Left lung (tissue), 10 donors: Measurements from ENCODE around the gene ALAS1. TPM values are rescaled to one million over a fixed set of nuclear protein-coding genes. Genes with fewer than 3 reads are reported as not detected.

Source experiments
- ATAC-seq: fragments of 200-7000 bp; cut with Tn5 transposase; one replicate; pipeline ENCODE4 v1.9.1; 2020; ENCODE audit warnings: moderate library complexity
- DNase-seq, 4 donors: peaks; one replicate each; pipeline ENCODE4 v3.0.0-alpha.2; 2013 to 2020
- H3K27ac ChIP-seq, 2 donors: fragments of 200-600 bp; sonication (generic) in 1 of 2; one replicate each; pipeline versions ENCODE4 v1.5.0 to v1.8.0; 2020 to 2021
- H3K27me3 ChIP-seq, 2 donors: fragments of 200-600 bp; sonication (generic) in 1 of 2; one replicate each; pipeline versions ENCODE4 v1.5.0 to v1.8.0; 2020 to 2021
- H3K36me3 ChIP-seq, 2 donors: fragments of 200-600 bp; sonication (generic) in 1 of 2; one replicate each; pipeline versions ENCODE4 v1.5.0 to v1.8.0; 2020 to 2021
- H3K4me1 ChIP-seq, 2 donors: fragments of 200-600 bp; one replicate each; pipeline ENCODE4 v1.8.0; 2021
- H3K4me3 ChIP-seq, 2 donors: fragments of 200-600 bp; sonication (generic) in 1 of 2; one replicate each; pipeline versions ENCODE4 v1.5.0 to v1.8.0; 2020 to 2021; ENCODE audit warnings: mild to moderate bottlenecking in 1 of 2
- H3K9me3 ChIP-seq, 2 donors: fragments of 200-600 bp; sonication (generic) in 1 of 2; one replicate each; pipeline versions ENCODE4 v1.5.0 to v1.8.0; 2020 to 2021
- intact Hi-C, 2 donors: fragments of 100-400 bp; cut with DNase I; formaldehyde crosslinking; loops; one replicate each; pipeline versions ENCODE4 v1.11.2 to v1.14.2; 2022
- polyA plus RNA-seq, 6 donors: library from polyadenylated mRNA; unstranded; fragments of 120-200 nt; gene quantifications; one replicate each; pipeline ENCODE4 v1.2.1, GENCODE V29; 2013; ENCODE audit not compliant: insufficient read length in 6 of 6
- total RNA-seq, 2 donors: library from RNA; stranded (reverse); fragmentation: NEBNext Ultra II Directional; extraction: Animal tissue kit (Norgen Biotek cat#: 25700); gene quantifications; one replicate each; pipeline ENCODE4 v1.2.1, GENCODE V29; 2021
- TF ChIP-seq, protein P1 (sequence below), 2 donors: fragments of 200-600 bp; sonication (generic) in 1 of 2; IDR thresholded peaks; one replicate each; pipeline versions ENCODE4 v1.5.0 to v1.8.0; 2021; ENCODE audit warnings: antibody characterized with exemption in 2 of 2
- donor health status: DM: no; HTN: yes; CAD: no.
- donor health status: DM: no; HTN: no; CAD: no.

The ALAS1 gene
- total and polyA plus RNA-seq, 8 donors: 31.6 to 70.1 (median 44.2) TPM

DNA sequence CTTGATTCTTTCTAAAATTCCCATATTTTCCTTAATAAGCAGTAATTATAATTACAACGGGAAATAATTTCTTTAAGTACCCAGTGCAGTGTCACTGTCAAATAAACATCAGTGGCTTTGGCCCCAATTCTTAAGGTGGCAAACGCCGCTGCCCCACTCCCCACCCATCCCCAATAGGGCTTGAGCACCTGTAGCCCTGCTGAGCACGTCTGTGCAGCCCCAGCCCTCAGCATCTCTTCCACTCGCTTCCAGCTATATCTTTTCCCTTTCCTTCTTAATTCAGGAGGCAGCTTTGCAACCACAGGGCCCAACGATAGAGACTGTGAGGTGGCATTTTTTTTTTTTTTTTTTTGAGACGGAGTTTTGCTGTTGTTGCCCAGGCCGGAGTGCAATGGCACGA lies 56.6 kb downstream of the ALAS1 start:
- intact Hi-C loops: no loop called here
- no peak for DNase-seq
- no peaks in the 10 kb centered on the region for H3K9me3 ChIP-seq
- H3K4me3 ChIP-seq: no peak overlapping the region
- no peak overlapping the region for H3K27ac ChIP-seq
- peaks cover 0 to 98% of the 10 kb centered on the region in 2 donors for H3K36me3 ChIP-seq
- no peak for ATAC-seq
- TF ChIP-seq, protein P1, sequence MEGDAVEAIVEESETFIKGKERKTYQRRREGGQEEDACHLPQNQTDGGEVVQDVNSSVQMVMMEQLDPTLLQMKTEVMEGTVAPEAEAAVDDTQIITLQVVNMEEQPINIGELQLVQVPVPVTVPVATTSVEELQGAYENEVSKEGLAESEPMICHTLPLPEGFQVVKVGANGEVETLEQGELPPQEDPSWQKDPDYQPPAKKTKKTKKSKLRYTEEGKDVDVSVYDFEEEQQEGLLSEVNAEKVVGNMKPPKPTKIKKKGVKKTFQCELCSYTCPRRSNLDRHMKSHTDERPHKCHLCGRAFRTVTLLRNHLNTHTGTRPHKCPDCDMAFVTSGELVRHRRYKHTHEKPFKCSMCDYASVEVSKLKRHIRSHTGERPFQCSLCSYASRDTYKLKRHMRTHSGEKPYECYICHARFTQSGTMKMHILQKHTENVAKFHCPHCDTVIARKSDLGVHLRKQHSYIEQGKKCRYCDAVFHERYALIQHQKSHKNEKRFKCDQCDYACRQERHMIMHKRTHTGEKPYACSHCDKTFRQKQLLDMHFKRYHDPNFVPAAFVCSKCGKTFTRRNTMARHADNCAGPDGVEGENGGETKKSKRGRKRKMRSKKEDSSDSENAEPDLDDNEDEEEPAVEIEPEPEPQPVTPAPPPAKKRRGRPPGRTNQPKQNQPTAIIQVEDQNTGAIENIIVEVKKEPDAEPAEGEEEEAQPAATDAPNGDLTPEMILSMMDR (IDR thresholded peaks at IDR 0.05): no peak
- no peaks in the 10 kb centered on the region for H3K27me3 ChIP-seq
- peaks cover 0 to 28% of the 10 kb centered on the region in 2 donors for H3K4me1 ChIP-seq

DNA sequence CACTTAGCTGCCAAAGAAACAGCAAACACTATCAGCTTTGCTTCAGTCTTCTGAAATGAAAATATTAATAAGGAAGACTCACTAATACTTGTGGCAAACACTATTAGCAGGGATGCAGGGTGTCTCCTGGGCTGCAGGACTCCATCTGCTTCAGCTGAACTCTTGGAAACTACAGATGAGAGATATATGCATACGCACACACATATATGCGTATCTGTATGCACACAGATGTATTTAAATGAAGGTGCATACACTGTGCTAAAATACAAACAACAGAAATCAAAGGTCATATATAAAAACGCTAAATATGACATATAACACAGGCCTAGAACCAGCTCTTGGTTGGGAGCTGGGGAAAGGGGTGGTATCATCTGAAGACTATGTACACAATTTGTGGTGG lies 58.2 kb downstream of the ALAS1 start:
- TF ChIP-seq, protein P1 (IDR thresholded peaks at IDR 0.05): no peak
- no peak overlapping the region for H3K27ac ChIP-seq
- no peaks in the 10 kb centered on the region for H3K9me3 ChIP-seq
- H3K27me3 ChIP-seq: no peaks in the 10 kb centered on the region
- H3K4me3 ChIP-seq: no peak overlapping the region
- H3K36me3 ChIP-seq: peaks cover 0 to 98% of the 10 kb centered on the region in 2 donors
- intact Hi-C loops: no loop called here
- H3K4me1 ChIP-seq: peaks cover 0 to 23% of the 10 kb centered on the region in 2 donors
- DNase-seq (no peak), ATAC-seq (no peak)

DNA sequence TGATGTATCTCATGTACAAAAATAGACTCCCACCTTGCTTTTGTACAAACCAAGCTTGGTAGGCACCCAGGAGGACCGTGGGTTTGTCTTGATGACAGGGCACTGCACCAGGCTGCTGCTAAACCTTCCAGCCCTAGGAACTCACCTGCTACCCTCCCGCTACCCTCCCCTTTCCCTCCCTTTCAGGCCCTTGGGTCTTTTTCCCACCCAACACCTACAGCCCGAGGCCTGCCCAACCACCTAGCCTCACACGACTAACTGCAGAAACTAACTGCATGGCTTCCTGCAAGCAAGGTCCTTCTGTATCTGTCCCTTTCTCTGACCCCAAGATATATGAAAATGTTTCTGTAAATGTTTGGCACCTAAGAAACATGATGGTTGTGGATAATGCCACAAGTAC lies 58.7 kb downstream of the ALAS1 start:
- no peaks in the 10 kb centered on the region for H3K27me3 ChIP-seq
- no peak for DNase-seq
- no peak for ATAC-seq
- intact Hi-C loops: no loop called here
- no peak overlapping the region for H3K4me3 ChIP-seq
- H3K27ac ChIP-seq: no peak overlapping the region
- H3K36me3 ChIP-seq: peaks cover 0 to 98% of the 10 kb centered on the region in 2 donors
- H3K4me1 ChIP-seq: peaks cover 0 to 23% of the 10 kb centered on the region in 2 donors
- H3K9me3 ChIP-seq: no peaks in the 10 kb centered on the region
- TF ChIP-seq, protein P1 (IDR thresholded peaks at IDR 0.05): no peak

DNA sequence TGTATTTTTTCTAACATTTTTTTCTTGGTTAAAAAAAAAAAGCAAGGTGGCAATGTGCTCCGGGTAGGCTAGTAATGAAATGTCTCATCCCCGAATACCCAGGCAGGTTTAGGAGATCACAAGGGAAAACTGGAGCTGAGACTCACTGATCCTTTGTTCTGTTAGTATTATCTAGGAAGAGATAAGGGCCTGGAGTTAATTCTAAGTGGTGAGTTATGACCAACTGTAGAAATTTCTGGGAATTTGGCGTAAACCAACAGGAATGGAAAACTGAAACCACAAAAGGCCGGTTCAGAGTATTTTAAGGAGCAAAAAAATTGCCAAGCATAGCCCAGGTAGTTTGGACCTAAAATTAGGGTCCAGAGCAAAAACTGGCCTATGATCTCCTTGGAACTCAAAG lies 60.0 kb downstream of the ALAS1 start:
- intact Hi-C loops: no loop called here
- H3K4me1 ChIP-seq: peaks cover 0 to 25% of the 10 kb centered on the region in 2 donors
- H3K27me3 ChIP-seq: no peaks in the 10 kb centered on the region
- H3K9me3 ChIP-seq: no peaks in the 10 kb centered on the region
- H3K36me3 ChIP-seq: peaks cover 0 to 99% of the 10 kb centered on the region in 2 donors
- H3K4me3 ChIP-seq: no peak overlapping the region
- ATAC-seq (no peak), DNase-seq (no peak)
- TF ChIP-seq, protein P1 (IDR thresholded peaks at IDR 0.05): no peak
- no peak overlapping the region for H3K27ac ChIP-seq

DNA sequence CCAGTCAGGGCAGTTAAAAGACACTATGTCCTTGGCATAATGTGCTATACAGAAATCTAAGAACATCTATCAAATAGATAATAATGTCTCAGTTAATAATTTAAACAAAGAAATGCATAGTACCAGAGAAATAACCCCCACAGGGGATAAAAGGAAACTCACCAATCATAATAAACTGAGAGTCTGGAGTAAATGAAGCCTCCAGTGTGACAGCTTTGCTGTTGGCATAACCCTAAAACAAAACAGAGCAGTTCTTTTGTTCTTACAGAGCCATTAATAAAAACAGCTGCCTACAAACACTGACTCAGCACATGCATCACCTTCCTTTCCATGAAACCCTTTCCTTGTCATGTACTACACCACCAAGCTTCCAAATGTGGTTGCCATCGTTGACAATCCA lies 61.1 kb downstream of the ALAS1 start:
- Histone ChIP-seq H3K27ac (no peak overlapping the region), H3K27me3 (no peaks in the 10 kb centered on the region), H3K4me3 (no peak overlapping the region), H3K36me3 (peaks cover 0 to 99% of the 10 kb centered on the region in 2 donors), H3K4me1 (peaks cover 0 to 25% of the 10 kb centered on the region in 2 donors), H3K9me3 (no peaks in the 10 kb centered on the region)
- DNase-seq: no peak
- ATAC-seq: no peak
- intact Hi-C loops: no loop called here
- TF ChIP-seq, protein P1 (IDR thresholded peaks at IDR 0.05): no peak
